Spleen (tissue), 11 donors: ENCODE measurements around the gene CFAP45. TPM values are rescaled to one million over a fixed set of nuclear protein-coding genes. Genes with fewer than 3 reads are reported as not detected.

Source experiments
- DNase-seq: peaks from one replicate; pipeline ENCODE4 v3.0.0-alpha.2; 2020
- H3K27ac ChIP-seq, 8 donors: fragments of 200-600 bp; sonication (generic) in 7 of 8; 1 replicate in 4 of 8; 2 replicates in 4 of 8; pipeline versions ENCODE4 v1.5.0 to v1.8.0; 2016 to 2021; ENCODE audit warnings: inconsistent platforms in 4 of 8, mild to moderate bottlenecking in 4 of 8, moderate library complexity in 1 of 8
- H3K27me3 ChIP-seq, 7 donors: fragments of 200-600 bp; sonication (generic) in 6 of 7; replicated peaks in 1 of 7; 1 replicate in 4 of 7; 2 replicates in 3 of 7; pipeline versions ENCODE4 v1.5.0 to v1.8.0; 2016 to 2021; ENCODE audit warnings: inconsistent platforms in 3 of 7, mild to moderate bottlenecking in 1 of 7
- H3K36me3 ChIP-seq, 6 donors: fragments of 200-600 bp; sonication (generic) in 5 of 6; 1 replicate in 4 of 6; 2 replicates in 2 of 6; pipeline versions ENCODE4 v1.5.0 to v1.8.0; 2016 to 2021; ENCODE audit warnings: inconsistent platforms in 2 of 6
- H3K4me1 ChIP-seq, 6 donors: fragments of 200-600 bp; sonication (generic) in 5 of 6; 1 replicate in 3 of 6; 2 replicates in 3 of 6; pipeline versions ENCODE4 v1.5.0 to v1.8.0; 2016 to 2021; ENCODE audit warnings: inconsistent platforms in 3 of 6
- H3K4me3 ChIP-seq, 8 donors: fragments of 200-600 bp; sonication (generic) in 7 of 8; 1 replicate in 4 of 8; 2 replicates in 4 of 8; pipeline versions ENCODE4 v1.5.0 to v1.8.0; 2016 to 2021; ENCODE audit warnings: inconsistent platforms in 4 of 8, mild to moderate bottlenecking in 4 of 8, moderate library complexity in 2 of 8
- H3K9me3 ChIP-seq, 8 donors: fragments of 200-600 bp; sonication (generic) in 7 of 8; 1 replicate in 4 of 8; 2 replicates in 4 of 8; pipeline versions ENCODE4 v1.5.0 to v1.8.0; 2016 to 2021; ENCODE audit warnings: inconsistent platforms in 4 of 8
- POLR2A ChIP-seq, 3 donors: fragments of 450-650 bp; IDR thresholded peaks; one replicate each; pipeline ENCODE4 v1.5.1; 2017; ENCODE audit warnings: antibody characterized with exemption in 3 of 3, mild to moderate bottlenecking in 1 of 3
- POLR2AphosphoS5 ChIP-seq, 3 donors: sonication (generic); formaldehyde crosslinking; IDR thresholded peaks; one replicate each; pipeline ENCODE4 v1.5.1; 2017; ENCODE audit warnings: antibody characterized with exemption in 3 of 3
- WGBS, 5 donors: extraction: QIAGEN DNeasy Blood & Tissue Kit in 3 of 5; methylation state at CpG; one replicate each; pipeline versions ENCODE4 v1.1.5 to v1.1.7; 2013 to 2018; 5-methylcytosine and 5-hydroxymethylcytosine counted together
- intact Hi-C: fragments of 100-400 bp; cut with DNase I; formaldehyde crosslinking; loops from one replicate; pipeline ENCODE4 v1.15.0; 2023; ENCODE audit warnings: low total_unique reads
- polyA plus RNA-seq, 3 donors: library from polyadenylated mRNA; stranded (reverse); fragments of 200-250 nt; gene quantifications; one replicate each; pipeline ENCODE4 v1.2.1, GENCODE V29; 2013
- total RNA-seq, 7 donors: library from RNA; depleted of rRNA in 3 of 7; stranded (reverse); fragments of >200 nt in 3 of 7; fragmentation: NEBNext Ultra II Directional in 4 of 7; extraction: Animal tissue kit (Norgen Biotek cat#: 25700) in 4 of 7; gene quantifications; one replicate each; pipeline versions ENCODE4 v1.1.0 to v1.2.1, GENCODE V29; 2016 to 2021
- TF ChIP-seq, protein P1 (sequence below), 11 experiments: fragments of 200-600 bp in 7 of 11; fragments of 450-650 bp in 4 of 11; sonication (generic) in 4 of 11; IDR thresholded peaks in 8 of 11; conservative IDR thresholded peaks in 3 of 11; 1 replicate in 7 of 11; 2 replicates in 4 of 11; pipeline versions ENCODE4 v1.4.0 to v1.8.0; 2016 to 2021; ENCODE audit warnings: antibody characterized with exemption in 11 of 11, inconsistent platforms in 4 of 11, mild to moderate bottlenecking in 1 of 11
- donor health status: healthy with polysubstance abuse.
- donor health status: DM: no; HTN: no; CAD: no; lungs with moderate emphysema.
- donor health status: DM: no; HTN: no; CAD: no.
- donor health status: Bipolar disorder and iron deficiency.
- donor health status: healthy.
- donor health status: DM: no; HTN: no; CAD: no.
- donor health status: DM: yes; HTN: yes; CAD: no.

CFAP45 gene
- total and polyA plus RNA-seq, 10 donors, result 0.58 to 3.0 (median 1.9) TPM

DNA sequence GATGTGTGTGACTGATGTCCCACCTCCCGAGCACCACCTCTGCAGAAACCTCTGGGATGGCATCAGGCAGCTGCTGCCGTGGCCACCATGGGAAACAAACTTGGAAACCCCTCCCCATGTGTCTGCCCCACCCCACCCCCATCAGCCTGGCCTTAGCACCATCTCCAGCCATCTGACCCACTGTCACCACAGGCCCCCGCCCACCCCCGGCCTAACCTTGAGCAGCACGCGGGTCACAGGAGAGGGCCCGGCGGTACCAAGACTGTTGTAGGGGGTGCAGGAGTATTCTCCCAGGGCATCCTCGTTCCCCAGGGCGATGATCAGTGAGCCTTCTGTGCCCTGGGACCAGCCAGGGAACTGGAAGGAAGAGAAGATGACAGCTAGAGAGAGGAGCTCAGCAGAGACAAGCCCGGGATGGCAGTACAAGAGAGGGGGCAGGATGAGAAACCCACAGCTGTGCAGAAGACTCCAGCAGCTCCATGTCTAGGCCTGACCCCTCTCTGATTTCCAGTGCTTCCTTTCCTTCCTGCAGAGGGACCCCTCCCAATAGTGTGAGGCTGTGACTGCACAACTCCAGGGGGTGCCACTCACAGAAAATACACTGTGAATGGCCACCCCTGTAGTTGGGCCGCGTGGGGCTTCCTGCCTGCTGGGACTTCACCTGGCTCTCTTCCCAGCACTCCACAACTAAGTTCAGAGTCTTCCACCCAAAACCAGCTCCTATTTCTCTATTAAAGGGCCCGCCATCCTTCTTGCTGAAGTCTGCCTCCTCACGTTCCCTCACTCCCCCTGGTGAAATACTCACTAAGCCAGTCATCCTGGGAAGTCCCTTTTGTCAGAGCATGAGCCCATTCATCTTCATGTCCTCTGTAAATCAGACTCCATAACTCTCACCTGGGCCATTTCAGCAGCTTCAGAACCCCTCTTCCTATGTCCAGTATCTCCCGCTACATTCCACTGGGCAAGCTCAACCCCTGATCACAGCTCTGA lies 32.6 kb upstream of the CFAP45 start:
- WGBS, 5 donors, result 66 to 81% (median 72%) methylated on average over 15 to 16 of the region's 16 CpGs
- Histone ChIP-seq H3K4me1 (peaks cover 15 to 48% (median 31%) of the 10 kb centered on the region in 6 donors), H3K27me3 (peaks cover 0 to 10% (median 0%) of the 10 kb centered on the region in 7 donors), H3K27ac (no peak overlapping the region), H3K4me3 (no peak overlapping the region), H3K9me3 (no peaks in the 10 kb centered on the region), H3K36me3 (no peaks in the 10 kb centered on the region)
- TF ChIP-seq, protein P1, sequence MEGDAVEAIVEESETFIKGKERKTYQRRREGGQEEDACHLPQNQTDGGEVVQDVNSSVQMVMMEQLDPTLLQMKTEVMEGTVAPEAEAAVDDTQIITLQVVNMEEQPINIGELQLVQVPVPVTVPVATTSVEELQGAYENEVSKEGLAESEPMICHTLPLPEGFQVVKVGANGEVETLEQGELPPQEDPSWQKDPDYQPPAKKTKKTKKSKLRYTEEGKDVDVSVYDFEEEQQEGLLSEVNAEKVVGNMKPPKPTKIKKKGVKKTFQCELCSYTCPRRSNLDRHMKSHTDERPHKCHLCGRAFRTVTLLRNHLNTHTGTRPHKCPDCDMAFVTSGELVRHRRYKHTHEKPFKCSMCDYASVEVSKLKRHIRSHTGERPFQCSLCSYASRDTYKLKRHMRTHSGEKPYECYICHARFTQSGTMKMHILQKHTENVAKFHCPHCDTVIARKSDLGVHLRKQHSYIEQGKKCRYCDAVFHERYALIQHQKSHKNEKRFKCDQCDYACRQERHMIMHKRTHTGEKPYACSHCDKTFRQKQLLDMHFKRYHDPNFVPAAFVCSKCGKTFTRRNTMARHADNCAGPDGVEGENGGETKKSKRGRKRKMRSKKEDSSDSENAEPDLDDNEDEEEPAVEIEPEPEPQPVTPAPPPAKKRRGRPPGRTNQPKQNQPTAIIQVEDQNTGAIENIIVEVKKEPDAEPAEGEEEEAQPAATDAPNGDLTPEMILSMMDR (IDR thresholded peaks at IDR 0.05 in 8 of 11, conservative IDR thresholded peaks at IDR 0.05 in 3 of 11), result no peak
- TF ChIP-seq POLR2A (IDR thresholded peaks at IDR 0.05) (no peak), POLR2AphosphoS5 (IDR thresholded peaks at IDR 0.05) (no peak)
- intact Hi-C loops, result no loop called here
- DNase-seq, result peak; percentile 69

DNA sequence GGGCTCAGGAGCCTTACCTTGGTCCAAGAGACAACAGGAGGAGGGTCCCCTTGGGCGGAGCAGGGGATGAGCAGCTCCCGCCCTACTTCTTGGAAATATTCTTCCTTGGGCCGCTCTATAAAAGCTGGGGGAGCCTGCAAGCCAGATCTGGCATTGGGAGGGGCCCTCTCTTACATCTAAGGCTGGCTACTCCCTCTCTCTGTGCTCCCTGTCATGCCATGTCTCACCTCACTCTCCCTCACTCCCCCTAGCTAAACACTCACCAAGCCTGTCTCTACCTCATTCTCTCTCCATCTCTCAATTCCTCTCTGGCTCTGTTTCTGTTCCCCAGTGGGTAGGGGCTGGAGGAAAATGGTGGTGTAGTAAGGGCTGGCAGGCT lies 31.8 kb upstream of the CFAP45 start:
- Histone ChIP-seq H3K4me3 (no peak overlapping the region), H3K9me3 (no peaks in the 10 kb centered on the region), H3K27ac (no peak overlapping the region), H3K4me1 (peaks cover 8 to 40% (median 23%) of the 10 kb centered on the region in 6 donors), H3K36me3 (no peaks in the 10 kb centered on the region), H3K27me3 (peaks cover 0 to 2% (median 0%) of the 10 kb centered on the region in 7 donors)
- DNase-seq, result no peak
- TF ChIP-seq, protein P1 (IDR thresholded peaks at IDR 0.05 in 8 of 11, conservative IDR thresholded peaks at IDR 0.05 in 3 of 11), result no peak
- TF ChIP-seq POLR2A (IDR thresholded peaks at IDR 0.05) (no peak), POLR2AphosphoS5 (IDR thresholded peaks at IDR 0.05) (no peak)
- intact Hi-C loops, result no loop called here
- WGBS, 5 donors, result 92 to 100% (median 97%) methylated on average over 3 of the region's 3 CpGs

DNA sequence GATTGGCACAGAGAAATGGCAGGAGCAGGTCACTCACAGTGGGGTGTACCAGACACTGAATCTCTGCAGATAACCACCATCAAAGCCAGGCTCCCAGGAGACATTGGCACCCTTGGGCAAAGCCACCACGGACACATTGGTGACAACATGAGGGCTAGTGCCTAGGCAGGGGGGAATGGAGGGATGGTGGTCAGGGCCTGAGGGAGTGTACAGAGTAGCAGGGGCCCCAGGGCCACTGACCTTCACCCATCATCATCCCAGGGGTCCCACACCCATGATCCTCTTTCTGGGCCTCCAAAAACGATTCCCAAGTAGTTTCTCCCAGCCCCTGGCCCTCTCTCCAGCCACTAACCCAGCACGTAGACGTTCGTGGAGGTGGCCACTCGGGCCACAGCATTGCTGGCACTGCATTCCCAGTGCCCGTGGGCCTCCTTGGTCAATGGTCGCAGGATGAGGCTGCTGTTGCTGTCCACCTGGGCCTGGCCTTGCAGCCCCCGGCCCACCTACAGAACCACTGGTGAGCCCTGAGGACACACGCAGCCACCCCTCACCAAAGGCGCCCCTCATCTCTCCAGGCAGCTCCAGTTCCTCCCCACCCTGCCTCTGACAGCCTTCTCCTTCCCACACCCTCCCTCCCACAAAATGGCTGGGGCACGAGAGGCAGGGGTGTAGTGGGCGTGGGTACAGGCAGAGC lies 31.3 kb upstream of the CFAP45 start:
- H3K27ac ChIP-seq, result no peak overlapping the region
- WGBS, 5 donors, result 78 to 96% (median 90%) methylated on average over 12 to 13 of the region's 13 CpGs
- no peak overlapping the region for H3K4me3 ChIP-seq
- DNase-seq, result peak; percentile 63
- intact Hi-C loops, result no loop called here
- no peaks in the 10 kb centered on the region for H3K27me3 ChIP-seq
- no peaks in the 10 kb centered on the region for H3K9me3 ChIP-seq
- TF ChIP-seq POLR2A (IDR thresholded peaks at IDR 0.05), result no peak
- TF ChIP-seq, protein P1 (IDR thresholded peaks at IDR 0.05 in 8 of 11, conservative IDR thresholded peaks at IDR 0.05 in 3 of 11), result no peak
- TF ChIP-seq POLR2AphosphoS5 (IDR thresholded peaks at IDR 0.05), result no peak
- peaks cover 6 to 40% (median 22%) of the 10 kb centered on the region in 6 donors for H3K4me1 ChIP-seq
- H3K36me3 ChIP-seq, result no peaks in the 10 kb centered on the region

DNA sequence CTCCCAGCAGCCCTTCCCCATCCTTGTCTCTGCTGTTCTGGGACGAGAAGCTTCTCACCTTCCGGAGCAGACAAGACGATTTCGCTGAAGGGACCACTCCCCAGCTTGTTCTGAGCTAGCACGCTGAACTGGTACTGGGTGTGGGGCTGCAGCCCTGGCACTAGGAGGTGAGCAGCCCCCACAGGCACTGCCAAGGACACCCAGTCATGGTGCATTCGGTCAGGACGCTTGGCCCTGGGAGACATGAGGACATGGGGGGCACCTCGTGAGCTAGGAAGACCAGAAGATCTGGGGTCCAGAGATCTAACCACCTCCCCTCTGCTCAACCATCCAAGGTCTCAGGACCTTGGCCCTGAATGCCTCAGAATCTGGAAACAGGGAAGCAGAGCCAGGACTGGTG lies 30.7 kb upstream of the CFAP45 start:
- DNase-seq, result peak; percentile 65
- H3K36me3 ChIP-seq, result no peaks in the 10 kb centered on the region
- no peaks in the 10 kb centered on the region for H3K27me3 ChIP-seq
- 94 to 97% (median 95%) methylated on average over 7 to 8 of the region's 8 CpGs for WGBS, 5 donors
- intact Hi-C loops, result no loop called here
- H3K4me3 ChIP-seq, result no peak overlapping the region
- H3K27ac ChIP-seq, result no peak overlapping the region
- H3K9me3 ChIP-seq, result no peaks in the 10 kb centered on the region
- TF ChIP-seq POLR2AphosphoS5 (IDR thresholded peaks at IDR 0.05) (no peak), POLR2A (IDR thresholded peaks at IDR 0.05) (no peak)
- TF ChIP-seq, protein P1 (IDR thresholded peaks at IDR 0.05 in 8 of 11, conservative IDR thresholded peaks at IDR 0.05 in 3 of 11), result no peak
- H3K4me1 ChIP-seq, result peaks cover 7 to 40% (median 24%) of the 10 kb centered on the region in 6 donors
